Measurements from ENCODE around the gene TSPAN13. TPM values are rescaled to one million over a fixed set of nuclear protein-coding genes. Genes with fewer than 3 reads are reported as not detected.

The TSPAN13 gene
- total and polyA plus RNA-seq, 2 of the 8 experiments (the other 6 are each of a cell fraction or from before 2014, with no cell fraction given): 15.3 to 28.1 TPM

GRCh38 chr7:16794986-16795385 is 41.4 kb downstream of the TSPAN13 start (continued):
- TF ChIP-seq CHD7 (IDR thresholded peaks at IDR 0.05; ENCODE audit: insufficient replicate concordance, low read length) (no peak), CTBP2 (IDR thresholded peaks at IDR 0.05; ENCODE audit: borderline replicate concordance, insufficient read depth, insufficient read length, low read length) (no peak), BCL11A (IDR thresholded peaks at IDR 0.05; ENCODE audit: low read depth in 2 of 2, low read length in 2 of 2) (no peak), BRCA1 (IDR thresholded peaks at IDR 0.05; ENCODE audit: low read depth, low read length) (no peak), PHF8 (conservative IDR thresholded peaks at IDR 0.05; ENCODE audit: low read depth, low read length) (no peak), RBBP5 (IDR thresholded peaks at IDR 0.05; ENCODE audit: borderline replicate concordance, low read depth, low read length) (no peak)
